Measurements from ENCODE around the gene GIGYF2.

The GIGYF2 gene

DNA sequence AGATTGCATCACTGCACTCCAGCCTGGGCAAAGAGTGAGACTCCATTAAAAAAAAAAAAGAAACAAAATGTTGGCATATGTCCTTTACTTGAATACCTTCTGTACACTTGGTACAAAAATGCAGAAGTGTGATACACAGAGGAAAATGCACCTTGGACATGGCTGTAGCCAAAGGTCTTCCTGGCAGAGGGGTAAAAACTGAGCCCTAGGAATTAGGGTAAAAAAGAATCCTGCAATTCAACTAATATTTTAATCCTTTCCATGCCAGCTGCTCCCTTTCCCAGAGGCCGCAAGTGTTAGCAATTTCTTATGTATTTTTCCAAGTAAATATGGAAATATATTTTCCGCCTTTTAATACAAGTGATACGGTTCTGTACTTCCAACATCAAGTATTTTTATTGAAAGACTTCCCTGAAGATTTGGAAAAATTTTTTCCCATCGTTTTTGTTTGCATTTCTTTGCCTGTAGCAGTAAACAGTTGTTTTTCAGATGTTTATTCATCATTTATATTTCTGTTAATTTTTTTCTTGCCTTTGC, 53.1 kb downstream of the GIGYF2 start:
- no peak for TF ChIP-seq GABPA (IDR thresholded peaks at IDR 0.05; ENCODE audit: low read depth)
- TF ChIP-seq, protein P1, sequence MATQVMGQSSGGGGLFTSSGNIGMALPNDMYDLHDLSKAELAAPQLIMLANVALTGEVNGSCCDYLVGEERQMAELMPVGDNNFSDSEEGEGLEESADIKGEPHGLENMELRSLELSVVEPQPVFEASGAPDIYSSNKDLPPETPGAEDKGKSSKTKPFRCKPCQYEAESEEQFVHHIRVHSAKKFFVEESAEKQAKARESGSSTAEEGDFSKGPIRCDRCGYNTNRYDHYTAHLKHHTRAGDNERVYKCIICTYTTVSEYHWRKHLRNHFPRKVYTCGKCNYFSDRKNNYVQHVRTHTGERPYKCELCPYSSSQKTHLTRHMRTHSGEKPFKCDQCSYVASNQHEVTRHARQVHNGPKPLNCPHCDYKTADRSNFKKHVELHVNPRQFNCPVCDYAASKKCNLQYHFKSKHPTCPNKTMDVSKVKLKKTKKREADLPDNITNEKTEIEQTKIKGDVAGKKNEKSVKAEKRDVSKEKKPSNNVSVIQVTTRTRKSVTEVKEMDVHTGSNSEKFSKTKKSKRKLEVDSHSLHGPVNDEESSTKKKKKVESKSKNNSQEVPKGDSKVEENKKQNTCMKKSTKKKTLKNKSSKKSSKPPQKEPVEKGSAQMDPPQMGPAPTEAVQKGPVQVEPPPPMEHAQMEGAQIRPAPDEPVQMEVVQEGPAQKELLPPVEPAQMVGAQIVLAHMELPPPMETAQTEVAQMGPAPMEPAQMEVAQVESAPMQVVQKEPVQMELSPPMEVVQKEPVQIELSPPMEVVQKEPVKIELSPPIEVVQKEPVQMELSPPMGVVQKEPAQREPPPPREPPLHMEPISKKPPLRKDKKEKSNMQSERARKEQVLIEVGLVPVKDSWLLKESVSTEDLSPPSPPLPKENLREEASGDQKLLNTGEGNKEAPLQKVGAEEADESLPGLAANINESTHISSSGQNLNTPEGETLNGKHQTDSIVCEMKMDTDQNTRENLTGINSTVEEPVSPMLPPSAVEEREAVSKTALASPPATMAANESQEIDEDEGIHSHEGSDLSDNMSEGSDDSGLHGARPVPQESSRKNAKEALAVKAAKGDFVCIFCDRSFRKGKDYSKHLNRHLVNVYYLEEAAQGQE (IDR thresholded peaks at IDR 0.05; ENCODE audit: insufficient replicate concordance, low read depth) = no peak
- no peak; the same call in 1 of the 2 replicates for TF ChIP-seq SPI1 (IDR thresholded peaks at IDR 0.05; ENCODE audit: borderline replicate concordance, low read depth)
- TF ChIP-seq, protein P2, sequence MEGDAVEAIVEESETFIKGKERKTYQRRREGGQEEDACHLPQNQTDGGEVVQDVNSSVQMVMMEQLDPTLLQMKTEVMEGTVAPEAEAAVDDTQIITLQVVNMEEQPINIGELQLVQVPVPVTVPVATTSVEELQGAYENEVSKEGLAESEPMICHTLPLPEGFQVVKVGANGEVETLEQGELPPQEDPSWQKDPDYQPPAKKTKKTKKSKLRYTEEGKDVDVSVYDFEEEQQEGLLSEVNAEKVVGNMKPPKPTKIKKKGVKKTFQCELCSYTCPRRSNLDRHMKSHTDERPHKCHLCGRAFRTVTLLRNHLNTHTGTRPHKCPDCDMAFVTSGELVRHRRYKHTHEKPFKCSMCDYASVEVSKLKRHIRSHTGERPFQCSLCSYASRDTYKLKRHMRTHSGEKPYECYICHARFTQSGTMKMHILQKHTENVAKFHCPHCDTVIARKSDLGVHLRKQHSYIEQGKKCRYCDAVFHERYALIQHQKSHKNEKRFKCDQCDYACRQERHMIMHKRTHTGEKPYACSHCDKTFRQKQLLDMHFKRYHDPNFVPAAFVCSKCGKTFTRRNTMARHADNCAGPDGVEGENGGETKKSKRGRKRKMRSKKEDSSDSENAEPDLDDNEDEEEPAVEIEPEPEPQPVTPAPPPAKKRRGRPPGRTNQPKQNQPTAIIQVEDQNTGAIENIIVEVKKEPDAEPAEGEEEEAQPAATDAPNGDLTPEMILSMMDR (IDR thresholded peaks at IDR 0.05; ENCODE audit: insufficient read depth, low read length) = no peak
- no peak for TF ChIP-seq POLR2AphosphoS5 (IDR thresholded peaks at IDR 0.05; ENCODE audit: low read depth)
- Histone ChIP-seq H3K27ac (replicated peaks) (no peak overlapping the region), H3K27me3 (ENCODE audit: insufficient read depth, poor library complexity, severe bottlenecking) (no peaks in the 10 kb centered on the region), H3K4me3 (replicated peaks; ENCODE audit: insufficient read depth, low read length) (no peak overlapping the region)
- DNase-seq (ENCODE audit: low read depth in 1 of 2, low spot score in 1 of 2) = no peak

DNA sequence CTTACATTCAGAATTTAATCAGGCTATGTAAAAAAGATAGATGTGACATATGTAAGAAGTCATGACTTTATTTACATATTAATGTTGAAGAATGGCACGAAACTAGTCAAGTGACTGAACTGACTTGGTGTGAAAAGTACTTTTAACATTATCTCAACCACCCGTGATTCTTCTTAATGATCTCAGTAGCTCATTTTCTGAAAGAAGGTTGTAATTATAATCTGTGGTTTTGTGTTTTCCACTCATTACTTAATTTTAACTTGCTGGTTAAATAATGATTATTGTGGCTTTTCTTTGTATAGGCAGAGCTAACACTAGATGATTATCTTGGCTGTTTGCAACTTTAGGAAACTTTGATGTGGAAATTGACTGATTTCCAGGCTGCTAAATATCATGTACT, 60.8 kb downstream of the GIGYF2 start:
- no peak for DNase-seq (ENCODE audit: low read depth in 1 of 2, low spot score in 1 of 2)
- Histone ChIP-seq H3K27me3 (ENCODE audit: insufficient read depth, poor library complexity, severe bottlenecking) (no peaks in the 10 kb centered on the region), H3K4me3 (replicated peaks; ENCODE audit: insufficient read depth, low read length) (no peak overlapping the region), H3K27ac (replicated peaks) (no peak overlapping the region)
- TF ChIP-seq POLR2AphosphoS5 (IDR thresholded peaks at IDR 0.05; ENCODE audit: low read depth) (no peak), GABPA (IDR thresholded peaks at IDR 0.05; ENCODE audit: low read depth) (no peak), SPI1 (IDR thresholded peaks at IDR 0.05; ENCODE audit: borderline replicate concordance, low read depth) (no peak)
- TF ChIP-seq, protein P2 (IDR thresholded peaks at IDR 0.05; ENCODE audit: insufficient read depth, low read length) = no peak
- TF ChIP-seq, protein P1 (IDR thresholded peaks at IDR 0.05; ENCODE audit: insufficient replicate concordance, low read depth) = no peak

DNA sequence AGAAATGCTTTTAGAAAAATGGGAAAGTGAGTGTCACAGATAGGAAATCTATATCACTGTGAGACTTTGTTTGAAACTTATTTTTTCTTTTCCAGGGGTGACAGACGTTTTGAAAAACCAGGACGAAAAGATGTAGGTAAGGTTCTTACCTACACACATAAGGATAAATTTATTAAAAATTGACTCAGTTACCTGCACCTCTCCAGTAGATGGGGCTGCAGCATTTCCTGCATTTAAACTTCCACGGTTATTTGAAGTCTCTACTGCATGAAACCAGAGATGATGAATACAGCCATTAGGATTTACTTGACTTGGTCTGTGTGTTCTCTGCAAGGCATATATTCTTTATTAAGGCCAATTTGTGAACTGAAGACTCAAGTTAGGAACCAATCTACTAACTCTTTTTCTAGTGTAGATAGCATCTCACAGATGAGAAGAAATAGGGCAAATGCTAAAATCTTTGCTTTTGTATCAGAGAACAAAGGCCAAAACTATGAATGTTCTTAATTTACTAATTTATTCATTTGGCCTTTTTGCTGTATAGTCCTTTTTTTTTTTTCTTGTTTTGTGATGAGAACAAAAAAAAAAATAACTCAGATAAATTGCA, 64.3 kb downstream of the GIGYF2 start:
- TF ChIP-seq, protein P2 (IDR thresholded peaks at IDR 0.05; ENCODE audit: insufficient read depth, low read length) = no peak
- no peak for TF ChIP-seq GABPA (IDR thresholded peaks at IDR 0.05; ENCODE audit: low read depth)
- TF ChIP-seq, protein P1 (IDR thresholded peaks at IDR 0.05; ENCODE audit: insufficient replicate concordance, low read depth) = no peak
- no peak for TF ChIP-seq SPI1 (IDR thresholded peaks at IDR 0.05; ENCODE audit: borderline replicate concordance, low read depth)
- no peak for TF ChIP-seq POLR2AphosphoS5 (IDR thresholded peaks at IDR 0.05; ENCODE audit: low read depth)
- Histone ChIP-seq H3K27me3 (ENCODE audit: insufficient read depth, poor library complexity, severe bottlenecking) (no peaks in the 10 kb centered on the region), H3K4me3 (replicated peaks; ENCODE audit: insufficient read depth, low read length) (no peak overlapping the region), H3K27ac (replicated peaks) (no peak overlapping the region)
- peak in 1 of 2 experiments; percentile 21 for DNase-seq (ENCODE audit: low read depth in 1 of 2, low spot score in 1 of 2)
